ENCODE measurements around the gene LYZL2.
"Not testable (repeated sequence)": the region's sequence is repeated elsewhere in the genome, so short reads cannot be mapped to it uniquely, and the experiment has no call there.

Gene LYZL2

DNA sequence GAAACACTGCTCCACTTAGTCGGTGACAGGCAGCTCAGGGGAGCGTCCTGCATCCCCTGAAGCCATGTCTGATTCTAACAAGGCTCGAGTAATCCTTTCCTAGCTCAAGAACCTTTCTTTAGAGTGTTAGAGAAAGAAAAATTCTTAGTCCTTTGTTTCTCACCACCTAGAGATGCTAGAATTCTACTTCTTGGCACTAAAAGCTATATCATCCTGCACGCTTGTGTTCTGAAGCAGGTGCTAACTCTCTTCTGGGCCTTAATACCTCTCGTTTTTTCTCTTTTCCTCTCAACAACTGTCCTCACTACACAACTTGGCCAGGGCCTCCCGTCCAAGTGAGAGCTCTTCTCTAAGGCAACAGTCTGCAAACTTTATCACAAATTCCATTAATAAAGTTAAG lies at the start of gene LYZL2:
LYZL2 (minus strand) TSS at position 101 of the 400 bp plus-strand sequence. CDS start 2,838 bp downstream, outside the sequence.
- no peak for DNase-seq

DNA sequence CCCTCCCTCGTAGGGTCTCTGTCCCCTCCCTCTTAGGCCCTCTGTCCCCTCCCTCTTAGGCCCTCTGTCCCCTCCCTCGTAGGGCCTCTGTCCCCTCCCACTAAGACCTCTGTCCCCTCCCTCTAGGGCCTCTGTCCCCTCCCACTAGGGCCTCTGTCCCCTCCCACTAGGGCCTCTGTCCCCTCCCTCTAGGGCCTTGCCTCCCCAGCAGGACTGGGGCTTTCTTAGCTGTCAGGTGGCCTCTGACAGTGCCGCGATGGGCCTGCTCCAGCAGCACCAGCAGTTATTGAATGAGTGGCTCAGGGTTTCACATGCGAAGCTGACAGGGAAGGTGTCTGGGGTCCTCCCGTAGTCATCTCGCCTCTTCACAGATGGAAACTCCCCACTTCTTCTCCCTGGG lies 48.1 kb upstream of the LYZL2 start:
- DNase-seq, result peak; percentile 85

DNA sequence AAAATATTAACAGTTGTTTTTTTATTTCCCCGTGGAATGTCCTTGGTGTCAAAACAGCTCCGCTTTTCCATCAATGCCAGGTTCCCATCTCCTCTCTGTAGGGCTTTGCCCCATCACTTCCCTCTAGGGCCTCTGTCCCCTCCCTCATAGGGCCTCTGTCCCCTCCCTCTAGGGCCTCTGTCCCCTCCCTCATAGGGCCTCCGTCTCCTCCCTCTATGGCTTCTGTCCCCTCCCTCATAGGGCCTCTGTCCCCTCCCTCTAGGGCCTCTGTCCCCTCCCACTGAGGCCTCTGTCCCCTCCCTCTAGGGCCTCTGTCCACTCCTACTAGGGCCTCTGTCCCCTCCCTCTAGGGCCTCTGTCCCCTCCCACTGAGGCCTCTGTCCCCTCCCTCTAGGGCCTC lies 47.6 kb upstream of the LYZL2 start:
- DNase-seq, result not testable (repeated sequence)

DNA sequence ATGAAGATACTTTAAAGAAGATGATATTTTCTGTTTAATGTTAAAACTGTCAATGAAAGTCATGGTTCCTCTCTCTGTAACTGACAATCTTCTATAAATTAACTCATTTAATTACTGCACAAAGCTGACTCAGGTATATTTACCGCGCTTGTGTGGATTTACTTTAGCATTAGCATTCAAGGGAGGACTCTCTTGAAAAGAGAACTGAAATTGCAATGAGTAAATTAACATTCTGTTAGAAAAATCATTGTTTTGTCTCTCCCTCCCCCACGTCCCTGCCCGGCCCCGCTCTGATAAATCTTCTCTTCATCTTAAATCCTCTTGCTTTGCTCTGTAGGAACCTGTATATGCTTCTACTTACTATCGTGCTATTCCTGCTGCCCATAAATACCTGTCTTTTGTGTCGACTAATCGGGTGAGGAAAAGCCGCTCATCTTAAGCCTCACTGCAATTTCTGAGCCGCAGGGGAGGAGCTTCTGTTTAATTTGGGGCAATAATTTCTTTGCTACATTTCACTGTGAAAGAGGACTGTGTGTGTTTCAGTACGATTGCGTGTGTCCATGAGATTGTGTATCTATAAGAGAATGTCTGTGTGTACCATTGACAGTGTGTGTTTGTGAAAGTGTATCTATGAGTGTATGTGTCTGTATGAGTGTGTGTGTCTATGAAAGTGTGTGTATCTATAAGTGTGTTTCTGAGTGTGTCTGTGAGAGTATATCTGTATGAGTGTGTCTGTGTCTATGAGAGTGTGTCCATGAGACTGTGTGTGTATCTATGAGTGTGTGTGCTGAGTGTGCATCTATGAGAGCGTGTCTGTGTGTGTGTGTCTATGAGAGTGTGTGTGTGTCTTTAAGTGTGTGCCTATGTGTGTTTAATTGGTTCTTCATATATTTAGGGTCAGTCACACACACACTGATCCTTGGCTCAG lies 46.5 kb upstream of the LYZL2 start:
- no peak for DNase-seq

DNA sequence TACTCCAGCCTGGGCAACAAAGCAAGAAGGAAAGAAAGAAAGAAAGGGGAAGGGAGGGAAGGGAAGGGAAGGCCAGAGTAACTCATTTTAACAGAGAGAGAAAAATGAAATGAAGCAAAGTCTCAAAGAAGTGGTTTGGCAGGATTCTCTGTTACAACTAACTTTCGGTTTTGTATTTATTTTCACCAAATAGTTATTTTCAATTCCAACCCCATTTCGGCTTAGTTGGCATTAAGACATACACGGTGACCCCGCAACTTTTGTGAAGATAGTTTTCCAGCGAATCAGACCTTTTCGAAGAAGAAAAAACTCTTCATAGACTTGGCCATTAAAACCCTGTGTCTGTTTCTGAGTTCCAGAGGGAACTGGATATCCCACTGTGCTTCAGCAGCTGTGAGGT lies 45.2 kb upstream of the LYZL2 start:
- DNase-seq, result no peak

DNA sequence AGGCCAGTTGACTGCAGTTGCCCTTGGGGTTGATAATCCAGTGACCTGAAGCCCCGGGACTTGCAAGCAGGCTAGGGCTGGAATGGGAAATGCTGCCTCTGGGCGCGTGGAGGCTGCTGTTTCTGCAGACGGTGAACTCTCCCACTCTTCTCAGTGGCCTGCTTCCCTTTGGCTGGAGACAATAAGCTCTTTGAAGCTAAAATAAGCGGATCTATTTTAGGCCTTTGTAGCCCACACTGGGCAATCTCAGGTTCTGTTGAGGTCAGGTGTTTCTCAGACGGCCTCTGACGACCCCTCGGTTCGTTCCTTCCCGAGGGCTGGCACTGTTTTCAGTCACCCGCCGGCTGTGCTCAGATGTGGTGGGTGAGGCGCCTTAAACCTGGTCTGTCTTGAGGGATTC lies 43.7 kb upstream of the LYZL2 start:
- DNase-seq, result not testable (repeated sequence)

DNA sequence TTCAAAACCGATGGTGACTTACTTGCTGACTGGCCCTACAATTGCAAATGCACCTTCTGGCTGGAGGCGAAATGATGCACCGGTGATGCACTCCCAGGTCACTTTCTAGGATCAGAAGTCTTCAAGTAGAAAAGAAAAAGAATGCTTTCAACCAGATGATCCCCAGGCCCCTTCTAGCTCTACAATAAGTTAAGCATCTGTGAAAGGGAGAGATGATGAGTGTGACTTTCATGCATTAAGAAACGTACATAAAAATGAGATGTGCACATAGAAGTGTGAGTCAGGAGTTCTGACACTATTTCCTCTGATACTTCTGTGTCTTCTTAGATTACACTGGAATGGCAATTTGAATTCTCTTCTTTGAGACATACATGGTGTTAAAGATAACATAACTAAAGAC lies 42.8 kb upstream of the LYZL2 start:
- DNase-seq, result not testable (repeated sequence)

DNA sequence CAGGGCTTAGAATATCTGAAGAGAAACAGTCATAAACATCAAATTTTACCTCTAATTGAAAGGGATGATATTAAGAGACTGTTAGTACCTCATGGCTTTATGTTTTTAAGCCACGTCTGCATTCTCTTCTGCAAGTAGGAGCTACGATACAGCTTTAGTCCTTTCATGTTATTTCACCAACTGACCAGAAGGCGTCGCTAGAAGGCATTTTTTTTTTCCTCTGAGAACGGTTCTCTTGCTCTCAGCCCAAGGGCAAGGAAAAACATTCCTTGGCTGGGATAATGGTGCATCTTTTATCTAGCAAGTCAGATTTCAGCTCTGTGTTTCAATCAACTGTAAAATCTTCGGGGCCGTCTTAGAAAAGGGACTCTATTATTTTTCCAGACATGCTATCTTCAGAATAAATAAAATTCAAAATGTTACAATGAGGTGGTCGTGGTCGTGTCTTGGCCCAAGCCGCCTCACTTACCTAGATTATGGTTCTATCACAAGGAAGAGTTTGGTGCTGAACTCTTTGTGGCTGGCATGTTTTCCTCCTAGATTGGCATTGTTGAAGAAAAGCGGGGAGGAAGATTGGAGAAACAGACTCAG lies 41.6 kb upstream of the LYZL2 start:
- DNase-seq, result peak; percentile 71

DNA sequence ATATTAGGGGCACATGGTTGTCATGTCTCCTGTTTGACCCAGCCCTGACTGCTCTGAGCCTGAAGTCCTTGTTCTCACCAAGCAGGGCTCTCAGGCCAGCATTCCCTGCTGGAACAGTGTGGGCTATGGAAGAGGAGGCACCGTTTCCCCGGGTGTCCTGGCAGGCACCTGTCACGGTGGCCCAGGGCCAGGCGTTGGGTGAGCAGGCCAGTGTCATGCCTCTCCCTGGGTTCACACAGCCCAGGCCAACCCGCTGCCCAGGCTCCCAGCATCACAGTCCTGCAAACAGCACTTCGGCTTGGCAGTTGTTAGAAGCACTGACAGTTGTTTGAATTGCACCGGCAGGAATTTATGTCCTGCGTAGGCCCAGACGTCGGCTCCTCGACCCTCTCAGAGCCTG lies 38.4 kb upstream of the LYZL2 start:
- not testable (repeated sequence) for DNase-seq

DNA sequence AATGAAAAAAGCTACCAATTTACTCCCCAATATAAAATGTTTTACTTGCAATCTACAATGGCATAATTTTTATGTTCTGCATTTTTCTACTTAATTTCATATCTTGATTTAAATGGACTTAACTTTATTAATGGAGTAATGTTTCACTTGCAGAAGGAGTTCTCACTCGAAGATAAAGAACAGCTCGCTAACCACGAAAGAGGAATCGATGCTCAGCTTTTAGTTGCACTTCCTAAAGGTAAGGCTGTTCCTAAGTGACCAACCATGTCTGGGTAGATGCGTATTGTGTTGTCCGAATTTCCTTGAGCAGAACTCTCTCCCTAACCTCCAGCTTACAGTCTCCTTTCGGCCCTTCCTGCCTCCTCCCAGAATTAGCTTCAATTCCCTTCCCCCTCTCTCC lies 33.9 kb upstream of the LYZL2 start:
- not testable (repeated sequence) for DNase-seq

DNA sequence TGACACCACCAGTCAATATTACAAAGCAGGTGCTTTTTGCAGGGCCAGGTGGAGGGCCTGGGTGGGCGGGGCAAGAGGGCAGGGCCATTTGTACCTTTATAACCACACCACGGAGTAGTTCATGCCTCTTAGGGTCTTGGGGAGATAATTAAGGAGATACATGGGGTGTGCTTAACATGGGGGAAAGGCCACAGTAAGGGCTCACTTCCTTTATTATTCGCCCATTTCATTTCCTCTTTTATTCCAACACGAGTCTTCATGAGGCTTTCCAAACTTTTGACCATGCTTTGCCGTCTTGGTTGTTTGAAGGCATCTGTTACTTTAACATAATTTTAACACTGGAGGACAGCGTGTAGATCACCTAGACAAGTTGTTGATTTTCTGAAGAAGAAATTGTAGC lies 33.3 kb upstream of the LYZL2 start:
- DNase-seq, result no peak

DNA sequence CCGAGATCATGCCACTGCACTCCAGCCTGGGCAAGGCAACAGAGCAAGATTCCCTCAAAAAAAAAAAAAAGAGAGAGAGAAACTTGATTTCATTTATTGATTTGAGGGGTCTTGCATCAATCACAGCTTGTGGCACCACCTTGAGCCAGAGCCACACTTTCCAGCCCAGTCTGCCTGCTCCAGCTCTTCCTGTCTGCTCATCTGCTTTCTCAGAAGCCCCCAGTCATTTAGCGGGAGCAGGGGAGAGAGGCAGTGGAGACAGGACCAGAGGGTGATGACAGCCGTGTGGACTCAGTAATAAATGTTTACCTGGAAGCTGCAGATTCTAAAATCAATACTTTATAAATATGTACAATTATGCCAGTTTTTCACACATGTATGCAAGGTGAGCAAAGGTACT lies 30.8 kb upstream of the LYZL2 start:
- DNase-seq, result not testable (repeated sequence)

DNA sequence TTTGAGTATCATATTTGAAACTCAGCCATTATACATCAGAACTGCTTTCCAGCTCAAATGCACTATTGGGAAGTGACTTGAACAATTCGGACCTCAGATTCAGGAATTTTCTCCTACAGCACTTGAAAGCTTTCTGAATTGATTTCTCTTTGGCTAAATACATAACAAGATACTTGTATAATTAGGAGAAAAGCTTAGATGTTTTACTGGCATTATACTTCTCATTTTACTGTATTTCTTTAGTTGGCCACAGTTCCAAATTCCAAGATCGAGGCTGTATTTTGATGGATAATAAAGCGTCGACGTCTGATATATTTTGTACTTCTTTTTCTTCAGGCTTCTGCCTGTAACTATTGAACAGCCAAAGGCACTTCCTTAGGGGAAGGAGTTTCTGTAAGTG lies 26.7 kb upstream of the LYZL2 start:
- no peak for DNase-seq

DNA sequence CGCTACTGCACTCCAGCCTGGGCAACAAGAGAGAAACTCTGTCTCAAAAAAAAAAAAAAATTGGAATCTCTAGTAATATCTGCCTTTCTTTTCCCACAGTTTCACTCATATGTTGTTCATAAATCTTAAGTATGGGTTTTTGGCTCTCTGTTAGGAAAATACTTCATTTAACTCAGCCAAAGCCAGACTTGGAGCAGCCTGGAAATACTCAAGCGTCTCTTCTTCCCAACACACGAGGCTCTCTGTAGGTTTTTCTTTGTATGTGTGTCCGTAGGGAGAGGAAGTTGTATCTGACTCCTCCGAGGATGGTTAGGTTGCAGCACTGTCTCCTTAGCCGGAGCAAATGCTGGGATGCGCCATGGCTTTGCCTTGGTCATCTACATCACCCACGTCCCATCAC lies 25.4 kb upstream of the LYZL2 start:
- DNase-seq, result not testable (repeated sequence)

DNA sequence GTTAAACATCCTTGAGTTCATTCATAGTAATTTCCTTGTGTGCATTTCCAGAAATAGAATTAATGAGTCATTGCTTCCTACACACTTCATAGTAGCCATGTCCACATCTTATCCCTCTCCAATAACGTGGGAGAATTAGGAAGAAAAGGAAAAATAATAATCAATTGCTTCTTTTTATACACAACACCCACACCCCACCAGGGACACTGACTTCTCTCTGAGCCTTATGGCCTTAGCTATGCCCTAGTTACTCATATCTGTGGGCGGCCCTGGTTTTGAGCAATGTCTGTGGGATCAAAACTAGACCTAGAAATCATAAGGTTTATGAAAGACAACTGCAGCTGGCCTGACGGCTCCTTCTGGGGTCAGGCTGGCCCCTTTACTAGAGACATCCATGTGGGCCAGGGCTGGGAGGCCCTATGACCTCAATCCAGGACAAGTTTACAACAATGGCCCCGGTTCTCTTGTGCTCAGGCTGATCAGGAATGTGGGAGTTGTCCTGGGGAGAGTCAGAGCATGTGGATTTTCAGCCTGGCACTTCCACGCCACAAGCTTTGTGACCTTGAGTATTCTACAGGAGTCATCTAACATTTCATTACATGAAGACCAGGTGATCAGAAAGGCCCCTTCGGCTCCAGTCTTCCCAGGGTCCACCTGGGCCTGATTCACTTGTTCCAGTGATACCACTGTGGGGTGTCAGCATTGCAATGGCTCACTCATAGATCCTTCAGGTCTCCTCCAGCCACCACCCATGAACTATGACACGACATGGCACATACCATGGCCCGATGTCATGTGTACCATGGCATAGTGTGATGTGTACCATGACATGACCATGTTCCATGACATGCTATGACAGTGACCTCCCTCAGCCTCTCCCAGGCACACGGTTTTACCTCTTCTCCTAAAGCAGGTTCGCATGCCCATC lies 22.2 kb upstream of the LYZL2 start:
- not testable (repeated sequence) for DNase-seq

DNA sequence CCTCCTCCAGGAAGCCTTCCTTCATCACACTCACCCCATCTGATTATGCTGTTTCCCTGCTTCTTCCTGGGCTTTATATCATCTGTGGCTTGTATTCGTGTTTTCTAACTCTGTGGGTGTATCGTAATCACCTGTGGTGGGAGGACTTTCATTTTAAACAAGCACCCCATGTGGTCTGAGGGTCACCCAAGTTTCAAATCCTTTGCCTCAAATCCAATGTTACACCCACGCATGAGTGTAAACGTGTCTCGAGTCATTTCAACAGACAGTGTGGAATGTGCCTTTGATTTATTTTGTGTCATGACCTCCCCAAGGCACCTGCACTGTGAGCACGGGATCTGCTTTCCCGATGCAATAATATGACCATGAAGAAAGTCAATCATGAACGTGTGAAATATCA lies 17.5 kb upstream of the LYZL2 start:
- DNase-seq, result peak; percentile 29

DNA sequence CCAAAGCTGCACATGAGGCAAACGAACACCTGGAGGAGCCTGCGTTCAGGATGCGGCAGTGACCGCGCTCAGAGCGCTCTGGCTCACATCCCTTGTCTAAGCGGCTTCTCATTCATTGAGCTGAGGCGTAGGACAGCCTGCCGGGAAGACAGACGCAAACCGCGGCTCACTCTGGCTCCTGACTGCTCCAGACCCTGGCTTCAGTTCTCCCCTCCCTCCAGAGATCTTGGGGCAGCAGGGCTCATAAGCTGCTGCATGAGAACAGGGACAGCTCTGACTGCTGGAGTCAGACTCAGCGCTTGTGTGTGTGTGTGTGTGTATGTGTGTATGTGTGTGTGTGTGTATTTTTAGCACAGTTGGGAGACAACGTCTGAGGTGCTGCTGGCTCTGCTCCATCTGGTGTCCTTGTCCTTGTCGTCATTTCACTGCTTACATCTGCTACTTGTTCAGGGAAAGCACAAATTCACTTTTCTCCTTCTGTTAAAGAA lies 15.8 kb upstream of the LYZL2 start:
- peak; percentile 34 for DNase-seq

DNA sequence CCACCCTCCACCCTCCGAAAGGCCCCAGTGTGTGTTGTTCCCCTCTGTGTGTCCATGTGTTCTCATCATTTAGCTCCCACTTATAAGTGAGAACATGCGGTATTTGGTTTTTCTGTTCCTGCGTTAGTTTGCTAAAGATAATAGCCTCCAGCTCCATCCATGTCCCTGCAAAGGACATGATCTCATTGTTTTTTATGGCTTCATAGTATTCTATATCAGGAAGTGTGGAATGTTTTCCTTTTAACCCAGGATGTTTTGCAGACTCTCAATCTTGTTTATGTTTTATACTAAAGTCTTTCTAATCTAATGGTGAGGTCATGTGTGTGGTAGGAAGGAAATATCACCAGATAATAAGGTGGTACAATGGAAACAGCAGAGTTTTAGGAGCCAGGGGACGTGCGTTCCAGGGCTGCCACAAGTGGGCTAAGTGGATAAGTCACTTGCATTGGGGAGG lies 14.9 kb upstream of the LYZL2 start:
- not testable (repeated sequence) for DNase-seq

DNA sequence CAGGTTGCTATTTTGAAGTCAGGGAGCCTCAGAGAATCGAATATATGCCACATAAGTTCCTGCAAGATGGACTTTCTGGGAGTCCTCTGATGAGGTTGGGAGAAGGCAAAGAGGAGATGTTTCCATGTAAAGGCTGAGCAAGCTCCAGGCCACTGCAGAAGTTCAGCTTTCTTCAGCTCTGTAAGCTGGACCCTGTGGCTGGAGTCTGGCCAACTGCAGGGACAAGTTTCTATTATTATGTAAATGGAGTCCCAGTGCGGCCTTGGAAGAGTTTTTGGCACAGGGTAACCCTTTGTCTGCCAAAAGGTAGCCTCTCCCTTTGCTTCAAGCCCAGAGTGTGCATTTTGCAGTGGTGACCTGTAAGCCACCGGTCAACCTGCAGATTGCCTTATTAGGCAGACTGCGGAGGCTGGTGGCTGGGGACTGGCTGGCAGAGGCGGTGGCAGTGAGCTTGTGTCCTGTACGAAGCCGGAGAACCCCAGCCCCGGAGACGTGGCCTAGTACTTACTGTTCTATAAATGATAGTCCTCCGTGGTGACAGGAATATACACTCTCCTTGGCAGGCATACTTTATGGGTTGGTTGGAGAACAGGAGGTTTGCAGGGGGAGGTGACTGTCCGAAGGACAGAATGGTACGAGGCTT lies 14.1 kb upstream of the LYZL2 start:
- DNase-seq, result not testable (repeated sequence)

DNA sequence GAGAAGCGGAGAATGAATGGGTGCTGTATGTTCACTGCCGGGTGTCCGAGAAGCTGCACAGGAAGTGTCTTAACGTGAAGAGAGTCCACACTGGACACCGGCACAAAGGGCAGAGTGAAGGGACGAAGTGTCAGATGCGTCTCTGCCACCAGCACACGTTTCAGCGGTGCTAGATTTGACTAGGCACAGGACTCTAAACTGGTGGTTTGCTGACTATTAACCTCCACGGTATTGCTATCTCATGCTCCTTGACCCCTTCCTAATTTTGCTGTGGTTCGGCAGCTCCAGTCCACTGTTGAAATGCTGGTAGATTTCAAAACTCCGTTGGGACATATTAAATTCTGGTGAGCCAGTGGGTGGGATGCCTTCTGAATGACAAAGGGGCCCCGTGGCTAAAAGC lies 13.3 kb upstream of the LYZL2 start:
- not testable (repeated sequence) for DNase-seq

DNA sequence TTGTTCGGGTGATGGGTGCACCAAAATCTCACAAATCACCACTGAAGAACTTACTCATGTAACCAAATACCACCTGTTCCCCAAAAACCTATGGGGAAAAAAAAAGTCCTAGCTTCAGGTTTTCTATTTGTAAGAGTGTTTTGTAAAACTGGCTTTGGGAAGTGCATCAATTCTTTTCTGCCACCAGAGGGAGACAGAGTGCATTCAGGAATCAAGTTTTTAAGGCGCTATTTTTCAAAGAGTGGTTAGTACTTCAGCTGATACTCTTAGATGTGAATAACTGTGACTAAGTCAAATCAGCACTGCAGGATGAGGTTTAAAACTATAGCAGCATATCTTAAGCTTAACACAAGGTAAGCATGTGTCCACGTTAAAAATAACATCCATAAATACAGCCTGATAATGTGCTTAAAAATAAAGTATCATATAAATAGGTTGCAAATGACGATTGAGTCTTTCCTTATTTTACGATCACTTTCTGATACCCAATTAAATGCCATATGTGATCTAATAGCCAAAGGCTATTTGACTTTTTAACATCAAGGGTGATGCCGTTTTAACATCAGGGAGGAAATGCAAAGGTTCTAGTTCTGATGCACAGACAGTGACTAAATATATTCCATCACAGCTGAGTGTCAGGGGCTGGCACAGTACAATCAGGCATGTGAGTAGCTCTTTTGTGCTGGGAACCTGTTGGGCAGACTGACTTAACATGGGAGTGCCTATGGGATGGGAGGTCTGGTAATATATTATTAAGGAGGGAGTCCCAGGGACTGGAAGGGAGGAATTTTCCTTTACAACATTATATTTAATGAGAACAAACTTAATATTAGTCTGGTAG lies 10.6 kb upstream of the LYZL2 start:
- DNase-seq, result peak; percentile 55

Measured in activated CD4-positive, alpha-beta T cell treated with anti-CD3 and anti-CD28 coated beads, Interleukin-2, amount 50 U/mL, for 16 hours (primary cell).